ENCODE data around the gene GLT1D1.

Gene GLT1D1

GRCh38 chr12:128867466-128867865, 14.2 kb downstream of the GLT1D1 start:
- no peaks in the 10 kb centered on the region for H3K27me3 ChIP-seq (ENCODE audit: insufficient read depth, low read depth, severe bottlenecking)
- no peak for DNase-seq

GRCh38 chr12:128871516-128871892, 18.2 kb downstream of the GLT1D1 start:
- Histone ChIP-seq H3K27me3 (ENCODE audit: insufficient read depth, low read depth, severe bottlenecking) (no peaks in the 10 kb centered on the region), H3K27ac (no peak overlapping the region), H3K9me3 (ENCODE audit: severe bottlenecking) (peaks cover 8% of the 10 kb centered on the region), H3K4me3 (ENCODE audit: low read depth, low read length) (no peak overlapping the region), H3K36me3 (no peaks in the 10 kb centered on the region; the same call in none of the 2 replicates)
- TF ChIP-seq CTCF (IDR thresholded peaks at IDR 0.05; ENCODE audit: low read depth, low read length), result no peak
- DNase-seq, result no peak

More at GRCh38 chr12:128867466-128867865, 14.2 kb downstream of the GLT1D1 start:
- H3K36me3 ChIP-seq, result no peaks in the 10 kb centered on the region
- no peak overlapping the region for H3K4me3 ChIP-seq (ENCODE audit: low read depth, low read length)
- no peak for TF ChIP-seq CTCF (IDR thresholded peaks at IDR 0.05; ENCODE audit: low read depth, low read length)
- no peaks in the 10 kb centered on the region for H3K9me3 ChIP-seq (ENCODE audit: severe bottlenecking)
- no peak overlapping the region for H3K27ac ChIP-seq

- DNase-seq, result no peak
- Histone ChIP-seq H3K9me3 (ENCODE audit: severe bottlenecking) (peaks cover 14% of the 10 kb centered on the region), H3K4me3 (ENCODE audit: low read depth, low read length) (no peak overlapping the region), H3K27me3 (ENCODE audit: insufficient read depth, low read depth, severe bottlenecking) (no peaks in the 10 kb centered on the region), H3K27ac (no peak overlapping the region), H3K36me3 (peaks cover 8% of the 10 kb centered on the region)
- no peak for TF ChIP-seq CTCF (IDR thresholded peaks at IDR 0.05; ENCODE audit: low read depth, low read length)
Observed at GRCh38 chr12:128872303-128872702, 19.0 kb downstream of the GLT1D1 start.

- peaks cover 14% of the 10 kb centered on the region for H3K9me3 ChIP-seq (ENCODE audit: severe bottlenecking)
- no peak for DNase-seq
- H3K27me3 ChIP-seq (ENCODE audit: insufficient read depth, low read depth, severe bottlenecking), result no peaks in the 10 kb centered on the region
- peaks cover 8% of the 10 kb centered on the region for H3K36me3 ChIP-seq
- no peak overlapping the region for H3K4me3 ChIP-seq (ENCODE audit: low read depth, low read length)
- no peak for TF ChIP-seq CTCF (IDR thresholded peaks at IDR 0.05; ENCODE audit: low read depth, low read length)
- H3K27ac ChIP-seq, result no peak overlapping the region
Observed at GRCh38 chr12:128876559-128876958, 23.3 kb downstream of the GLT1D1 start.

- H3K4me3 ChIP-seq (ENCODE audit: low read depth, low read length), result no peak overlapping the region
- TF ChIP-seq CTCF (IDR thresholded peaks at IDR 0.05; ENCODE audit: low read depth, low read length), result no peak
- H3K9me3 ChIP-seq (ENCODE audit: severe bottlenecking), result peaks cover 7% of the 10 kb centered on the region
- no peak for DNase-seq
- no peaks in the 10 kb centered on the region for H3K27me3 ChIP-seq (ENCODE audit: insufficient read depth, low read depth, severe bottlenecking)
- H3K27ac ChIP-seq, result no peak overlapping the region
- H3K36me3 ChIP-seq, result peaks cover 8% of the 10 kb centered on the region
Observed at GRCh38 chr12:128879898-128880764, 26.9 kb downstream of the GLT1D1 start.

Data from WERI-Rb-1 (cell line).